ENCODE measurements around the gene MCCD1.

DNA sequence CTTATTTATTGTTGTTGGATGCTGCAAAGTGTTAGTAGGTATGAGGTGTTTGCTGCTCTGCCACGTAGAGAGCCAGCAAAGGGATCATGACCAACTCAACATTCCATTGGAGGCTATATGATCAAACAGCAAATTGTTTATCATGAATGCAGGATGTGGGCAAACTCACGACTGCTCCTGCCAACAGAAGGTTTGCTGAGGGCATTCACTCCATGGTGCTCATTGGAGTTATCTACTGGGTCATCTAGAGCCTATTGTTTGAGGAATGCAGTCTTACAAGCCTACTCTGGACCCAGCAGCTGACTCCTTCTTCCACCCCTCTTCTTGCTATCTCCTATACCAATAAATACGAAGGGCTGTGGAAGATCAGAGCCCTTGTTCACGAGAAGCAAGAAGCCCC lies 18.8 kb upstream of the MCCD1 start:
- TF ChIP-seq, protein P1, sequence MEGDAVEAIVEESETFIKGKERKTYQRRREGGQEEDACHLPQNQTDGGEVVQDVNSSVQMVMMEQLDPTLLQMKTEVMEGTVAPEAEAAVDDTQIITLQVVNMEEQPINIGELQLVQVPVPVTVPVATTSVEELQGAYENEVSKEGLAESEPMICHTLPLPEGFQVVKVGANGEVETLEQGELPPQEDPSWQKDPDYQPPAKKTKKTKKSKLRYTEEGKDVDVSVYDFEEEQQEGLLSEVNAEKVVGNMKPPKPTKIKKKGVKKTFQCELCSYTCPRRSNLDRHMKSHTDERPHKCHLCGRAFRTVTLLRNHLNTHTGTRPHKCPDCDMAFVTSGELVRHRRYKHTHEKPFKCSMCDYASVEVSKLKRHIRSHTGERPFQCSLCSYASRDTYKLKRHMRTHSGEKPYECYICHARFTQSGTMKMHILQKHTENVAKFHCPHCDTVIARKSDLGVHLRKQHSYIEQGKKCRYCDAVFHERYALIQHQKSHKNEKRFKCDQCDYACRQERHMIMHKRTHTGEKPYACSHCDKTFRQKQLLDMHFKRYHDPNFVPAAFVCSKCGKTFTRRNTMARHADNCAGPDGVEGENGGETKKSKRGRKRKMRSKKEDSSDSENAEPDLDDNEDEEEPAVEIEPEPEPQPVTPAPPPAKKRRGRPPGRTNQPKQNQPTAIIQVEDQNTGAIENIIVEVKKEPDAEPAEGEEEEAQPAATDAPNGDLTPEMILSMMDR (IDR thresholded peaks at IDR 0.05), result no peak
- TF ChIP-seq POLR2A (IDR thresholded peaks at IDR 0.05), result no peak
